HG03565 (cell line): ENCODE data around the gene TPCN2.

ENCODE experiments used
- ATAC-seq: cut with Tn5 transposase; IDR thresholded peaks from one replicate; pipeline ENCODE4 v1.9.1; 2021; ENCODE audit warnings: mild to moderate bottlenecking, moderate library complexity; ENCODE audit not compliant: unreplicated experiment

Gene TPCN2

DNA sequence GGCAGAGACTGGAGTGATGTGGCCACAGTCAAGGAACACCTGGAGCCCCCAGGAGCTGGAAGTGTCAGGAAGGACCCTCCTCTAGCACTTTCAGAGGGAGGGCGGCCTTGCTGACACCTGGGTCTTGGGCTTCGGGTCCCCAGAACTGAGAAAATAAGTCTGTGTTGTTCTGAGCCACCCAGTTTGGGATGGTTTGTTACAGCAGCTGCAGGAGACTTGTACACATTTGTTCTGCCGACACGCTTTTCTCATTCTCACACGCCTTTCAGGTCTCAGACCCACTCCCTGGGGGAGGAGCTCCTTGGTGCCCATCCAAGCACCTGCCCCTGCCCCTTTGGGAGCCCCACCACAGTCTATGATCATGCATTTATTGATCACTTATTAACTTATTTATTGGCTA is 59.8 kb downstream of the TPCN2 start:
- ATAC-seq: no peak

DNA sequence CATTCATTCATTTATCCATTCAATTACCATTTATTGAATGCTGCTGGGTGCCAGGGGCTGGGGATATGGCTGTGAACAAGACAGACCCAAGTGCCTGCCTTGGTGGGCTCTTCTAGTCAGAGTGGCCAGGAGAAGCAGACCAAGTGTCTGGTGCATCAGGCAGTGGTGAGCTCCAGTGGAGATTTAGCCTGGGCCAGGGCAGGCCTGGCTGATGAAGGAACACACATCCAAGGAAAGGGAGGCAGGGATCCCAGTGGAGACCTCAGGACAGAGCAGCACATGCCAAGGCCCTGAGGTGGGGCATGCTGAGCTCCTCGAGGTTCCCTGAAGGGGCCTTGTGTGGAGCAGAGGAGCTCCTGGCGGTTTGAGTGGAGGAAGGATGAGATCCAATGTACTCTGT is 60.4 kb downstream of the TPCN2 start:
- no peak for ATAC-seq

DNA sequence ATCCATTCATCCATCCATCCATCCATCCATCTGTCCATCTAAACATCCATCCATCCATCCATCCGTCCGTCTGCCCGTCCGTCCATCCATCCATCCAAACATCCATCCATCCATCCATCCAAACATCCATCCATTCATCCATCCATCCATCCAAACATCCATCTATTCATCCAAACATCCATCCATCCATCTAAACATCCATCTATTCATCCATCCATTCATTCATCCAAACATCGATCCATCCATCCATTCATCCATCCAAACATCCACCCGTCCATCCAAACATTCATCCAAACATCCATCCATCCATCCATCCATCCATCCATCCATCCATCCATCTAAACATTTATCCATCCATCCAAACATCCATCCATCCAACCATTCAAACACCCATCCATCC is 61.7 kb downstream of the TPCN2 start:
- ATAC-seq: no peak

DNA sequence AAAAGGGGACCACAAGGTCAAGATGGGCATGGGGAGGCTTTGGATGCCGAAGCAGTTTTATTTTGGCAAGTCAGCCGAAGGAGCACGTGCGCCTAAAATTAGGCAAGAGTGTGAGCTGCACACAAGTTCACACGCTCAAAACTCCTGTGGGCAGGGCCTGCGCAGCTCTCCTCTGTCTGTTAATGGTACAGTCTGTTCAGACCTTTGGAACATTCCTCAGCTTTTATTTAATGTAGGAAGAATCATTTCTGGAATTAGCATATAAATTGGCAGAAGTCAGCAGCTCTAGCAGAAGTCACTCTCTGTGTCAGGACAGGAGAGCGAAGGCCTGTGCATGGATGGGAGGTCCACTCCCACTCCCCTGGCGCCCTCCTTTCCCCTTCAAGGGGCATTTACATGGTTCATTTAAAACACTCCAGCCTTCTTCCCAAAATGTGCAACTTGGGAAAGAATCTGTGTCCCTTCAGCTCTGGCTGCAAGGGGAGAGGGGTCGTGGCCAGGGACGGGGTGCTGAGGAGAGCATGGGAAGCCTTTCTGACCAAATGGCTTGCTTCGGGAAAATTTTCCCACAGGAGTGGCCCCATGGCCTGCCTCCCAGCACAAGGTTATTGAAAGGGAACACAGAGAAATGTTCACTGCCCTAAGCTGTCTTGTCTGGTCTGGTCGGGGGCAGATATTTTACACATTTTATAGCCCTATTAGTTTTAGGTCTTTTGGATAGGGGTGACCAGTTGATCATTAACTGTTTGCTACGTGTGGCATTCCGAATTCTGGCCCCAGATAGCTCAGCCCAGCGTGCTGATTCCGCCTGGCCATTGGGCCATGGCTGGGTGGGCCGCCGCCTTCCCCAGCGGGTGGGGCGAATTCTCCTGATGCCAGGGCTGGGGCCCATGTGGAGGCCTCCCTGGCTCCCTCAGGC is 63.2 kb downstream of the TPCN2 start:
- no peak for ATAC-seq

DNA sequence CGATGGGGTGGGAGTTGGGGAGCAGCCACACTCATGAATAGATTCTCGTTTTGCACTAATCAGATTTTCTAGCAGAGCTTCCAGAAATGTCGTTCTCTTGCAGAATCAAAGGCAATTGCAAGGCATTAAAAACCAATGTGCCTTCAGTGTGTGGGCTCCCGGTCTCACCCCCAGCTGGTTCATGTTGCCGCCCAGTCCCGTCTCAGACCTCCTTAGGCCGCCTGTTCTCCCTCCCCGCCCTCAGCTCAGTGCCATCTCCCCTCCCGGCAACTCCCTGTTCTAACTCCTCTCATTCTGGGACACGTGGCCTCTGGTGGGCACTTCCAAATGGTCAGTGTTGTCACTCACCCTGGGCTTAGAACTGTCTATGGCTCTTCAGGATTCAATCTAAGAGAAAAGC is 64.5 kb downstream of the TPCN2 start:
- ATAC-seq: no peak

DNA sequence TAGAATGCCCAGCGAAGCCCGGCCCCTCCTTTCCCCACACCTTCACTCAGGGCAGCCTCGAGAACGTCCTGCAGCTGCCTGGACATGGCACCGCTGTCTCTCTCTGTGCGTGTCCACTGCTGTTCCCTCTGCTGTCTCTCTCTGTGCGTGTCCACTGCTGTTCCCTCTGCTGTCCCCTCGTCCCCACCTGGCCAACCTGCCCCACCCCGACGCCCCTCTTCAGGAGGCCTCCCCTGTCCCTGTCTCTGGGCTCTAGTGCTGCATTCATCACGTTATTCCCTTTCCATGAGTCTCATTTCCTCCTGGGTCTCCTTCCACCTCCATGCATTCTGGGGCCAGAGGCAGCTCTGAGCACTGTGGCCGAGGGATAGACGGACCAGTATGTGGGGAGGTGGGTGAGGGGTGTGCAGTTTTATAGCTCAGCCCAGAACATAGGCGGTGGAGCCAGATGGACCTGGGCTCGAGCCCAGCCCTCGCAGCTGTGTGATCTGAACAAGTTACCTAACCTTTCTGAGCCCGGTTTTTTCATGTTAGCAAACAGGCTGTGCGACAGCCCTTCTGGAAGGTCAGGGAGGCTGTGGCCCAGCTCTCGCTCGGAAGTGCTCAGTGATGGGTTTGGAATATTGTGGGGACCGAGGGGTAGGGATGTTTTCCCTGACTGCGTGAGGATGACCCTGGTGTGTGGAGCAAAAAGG is 65.1 kb downstream of the TPCN2 start:
- ATAC-seq: no peak

DNA sequence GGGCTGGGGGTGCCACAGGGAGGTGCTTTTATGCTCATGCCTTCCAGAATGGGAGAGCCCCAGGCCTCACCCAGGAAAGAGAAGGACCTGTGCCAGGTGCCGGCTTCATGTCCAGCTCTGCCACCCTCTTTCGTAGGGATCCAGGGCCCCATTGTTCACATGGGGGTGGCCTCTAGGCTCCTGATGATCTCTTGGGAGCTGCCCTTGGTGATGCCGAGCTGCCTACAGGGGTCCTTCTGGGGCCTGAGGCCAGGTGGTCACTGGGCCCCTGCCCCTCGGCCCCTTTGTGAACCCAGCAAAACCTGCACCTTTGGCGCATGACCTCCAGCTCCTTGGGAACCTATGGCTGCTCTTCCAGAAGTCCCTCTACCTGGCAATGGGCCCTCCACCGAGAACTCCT is 65.6 kb downstream of the TPCN2 start:
- no peak for ATAC-seq

DNA sequence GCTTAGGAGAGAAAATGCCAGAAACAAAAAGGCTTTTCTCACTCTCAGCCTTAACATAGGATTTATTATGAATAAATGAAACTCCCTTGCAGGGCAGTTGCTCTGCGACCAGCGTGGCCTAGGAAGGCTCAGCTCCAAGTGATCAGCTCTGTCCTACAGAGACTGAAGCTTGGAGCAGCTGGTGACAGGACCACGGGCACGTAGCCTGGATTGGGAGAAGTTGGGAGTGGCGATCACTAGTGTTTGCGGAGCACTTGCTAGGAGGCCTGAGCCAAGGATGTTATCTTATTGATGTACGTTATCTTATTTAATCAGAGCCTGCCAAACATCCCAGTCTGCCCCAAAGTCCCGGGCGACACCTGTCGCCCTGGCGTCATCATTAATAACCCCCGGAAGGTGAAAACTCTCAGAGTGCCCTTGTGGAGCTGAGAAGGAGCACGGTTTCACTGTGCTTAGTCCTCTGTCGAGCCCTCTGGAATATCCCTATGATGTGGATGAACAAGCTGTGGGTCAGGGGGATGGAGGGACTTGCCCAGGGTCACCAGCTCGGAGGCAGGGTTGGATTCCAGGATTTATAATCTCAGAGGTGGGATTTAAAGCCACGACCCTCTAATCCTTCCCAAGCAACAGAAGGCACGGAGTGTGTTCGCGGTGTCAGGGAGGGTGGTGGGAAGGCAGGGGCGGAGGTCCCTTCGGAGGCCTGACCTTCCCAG is 66.2 kb downstream of the TPCN2 start:
- ATAC-seq: no peak

DNA sequence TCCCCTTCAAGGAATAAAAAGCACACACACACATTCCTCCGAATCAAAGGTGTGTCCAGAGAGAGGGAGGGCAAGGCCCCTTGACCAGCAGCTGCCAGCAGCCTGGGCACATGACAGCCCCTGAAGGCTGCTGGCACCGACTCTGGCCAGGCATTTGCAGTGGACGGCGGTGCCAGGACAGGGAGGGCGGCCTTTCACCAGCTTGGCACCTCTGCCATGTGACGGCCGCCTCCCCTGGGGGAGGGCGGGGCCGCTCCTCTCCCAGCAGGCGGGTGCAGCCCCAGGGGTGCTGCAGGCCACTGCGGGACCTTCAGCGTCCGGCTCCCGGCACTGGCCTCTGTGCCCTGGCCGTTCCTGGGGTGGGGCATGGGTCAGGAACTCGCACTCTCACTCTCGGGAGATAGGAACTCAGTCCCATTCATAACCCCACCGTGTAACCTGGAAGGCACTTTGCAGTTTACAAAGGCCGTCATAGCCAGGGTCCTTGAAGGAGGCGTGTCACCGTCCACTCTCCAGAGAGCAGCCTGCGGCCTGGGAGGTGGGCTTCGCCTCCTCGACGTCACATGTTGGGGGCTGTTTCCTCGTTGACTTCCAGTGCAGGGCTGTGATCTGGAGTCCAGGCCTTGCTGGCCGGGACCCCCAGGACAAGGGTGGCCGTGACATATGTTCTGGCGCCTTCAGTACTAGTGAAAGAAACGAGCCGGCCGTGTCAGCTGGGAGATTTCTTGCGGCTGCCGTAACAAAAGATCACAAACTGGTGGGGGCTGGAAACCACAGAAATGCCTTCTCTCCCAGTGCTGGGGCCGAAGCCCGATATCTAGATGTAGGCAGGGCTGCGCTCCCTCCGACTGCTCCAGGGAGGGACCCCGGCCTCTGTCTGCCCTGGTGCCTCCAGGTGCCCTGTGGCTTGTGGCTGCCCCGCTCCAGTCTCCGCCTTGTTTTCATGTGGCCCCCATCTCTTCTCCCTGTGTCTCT is 67.1 kb downstream of the TPCN2 start:
- no peak for ATAC-seq

DNA sequence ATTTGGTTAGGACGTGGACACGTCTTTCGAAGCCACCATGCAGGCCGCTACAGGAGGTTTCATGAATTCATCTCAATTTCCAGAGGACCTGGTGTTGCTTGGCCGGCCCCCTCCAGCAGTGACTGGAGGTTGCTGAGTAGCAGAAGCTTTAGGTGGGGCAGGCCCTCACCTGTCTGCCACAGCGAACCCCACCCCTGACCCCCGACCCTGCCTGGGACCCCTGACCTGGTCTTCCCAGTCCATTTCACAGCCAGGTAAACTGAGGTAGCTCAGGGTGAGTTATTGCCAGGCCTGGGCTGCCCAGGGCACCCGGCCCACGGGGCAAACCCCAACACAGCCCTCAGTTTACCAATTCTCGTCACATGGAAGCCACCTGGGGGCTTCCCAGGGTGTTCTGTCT is 67.9 kb downstream of the TPCN2 start:
- no peak for ATAC-seq

DNA sequence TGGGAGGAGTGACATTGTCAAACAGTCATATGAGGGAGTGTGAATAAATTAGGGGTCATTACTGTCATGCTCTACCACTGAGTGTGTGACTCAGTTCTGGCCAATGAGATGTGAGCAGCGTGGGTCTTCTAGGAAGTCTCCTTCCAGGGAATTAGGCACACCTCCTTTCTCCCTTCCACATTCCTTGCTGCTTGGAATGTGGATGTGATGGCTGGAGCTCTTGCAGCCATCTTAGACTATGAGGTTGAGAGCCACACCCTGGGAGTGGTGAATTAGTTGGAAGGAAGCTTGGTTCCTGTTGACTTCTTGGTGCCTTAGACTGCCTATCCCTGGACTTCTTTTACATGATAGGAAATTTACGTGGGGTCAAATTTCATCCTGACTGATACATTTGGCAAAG is 70.5 kb downstream of the TPCN2 start:
- no peak for ATAC-seq

DNA sequence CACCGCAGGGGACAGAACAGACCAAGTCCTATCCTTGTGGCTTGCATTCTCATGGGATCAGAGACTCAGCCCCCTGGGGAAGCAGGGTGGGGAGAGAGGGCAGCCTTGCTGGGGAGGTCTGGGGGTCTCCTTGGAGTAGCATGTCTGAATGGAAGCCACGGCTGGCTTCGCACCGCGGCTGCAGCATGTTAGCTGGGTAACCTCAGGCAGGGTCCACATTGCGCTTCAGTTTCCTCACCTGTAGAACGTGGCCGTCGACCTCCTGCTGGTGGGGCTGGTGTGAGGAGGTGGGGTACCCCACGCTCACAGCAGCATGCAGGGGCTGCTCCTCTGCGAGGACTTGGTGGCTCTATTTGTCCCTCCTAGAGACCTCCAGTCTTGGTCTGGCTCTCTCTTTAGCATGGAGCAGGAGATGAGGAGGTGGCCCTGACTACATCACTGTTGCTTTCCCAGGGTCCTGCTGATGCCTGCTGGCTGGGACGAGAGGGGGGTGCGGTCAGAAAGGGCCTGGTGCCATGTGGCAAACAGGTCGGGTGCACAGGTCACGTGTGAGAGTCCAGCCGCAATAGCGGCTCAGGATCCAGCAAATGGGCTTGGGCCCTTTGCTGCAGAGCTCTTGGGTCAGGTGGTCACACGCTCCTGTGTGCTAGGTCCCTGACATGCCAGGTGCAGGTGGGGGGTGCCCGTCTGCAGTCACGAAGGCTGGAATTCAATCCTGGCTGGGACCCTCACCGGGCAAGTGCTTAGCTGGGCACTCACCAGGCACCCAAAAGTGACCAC is 71.6 kb downstream of the TPCN2 start:
- no peak for ATAC-seq

DNA sequence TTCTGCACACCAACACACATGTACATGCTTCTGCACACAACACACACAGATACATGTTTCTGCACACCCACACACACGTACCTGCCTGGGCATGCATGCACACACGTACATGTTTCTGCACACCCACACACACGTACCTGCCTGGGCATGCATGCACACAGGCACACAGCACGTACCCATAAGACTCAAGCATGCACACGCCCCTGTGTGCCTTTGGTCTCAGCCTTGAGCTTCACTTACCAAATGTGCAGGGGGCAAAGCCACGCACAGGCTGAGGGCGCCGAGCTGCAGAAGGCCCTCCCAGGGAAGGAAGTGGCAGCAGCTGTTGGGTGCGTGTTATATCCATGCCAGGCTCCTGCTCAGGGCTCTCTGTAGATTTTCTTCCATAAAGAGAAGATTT is 72.3 kb downstream of the TPCN2 start:
- ATAC-seq: no peak

DNA sequence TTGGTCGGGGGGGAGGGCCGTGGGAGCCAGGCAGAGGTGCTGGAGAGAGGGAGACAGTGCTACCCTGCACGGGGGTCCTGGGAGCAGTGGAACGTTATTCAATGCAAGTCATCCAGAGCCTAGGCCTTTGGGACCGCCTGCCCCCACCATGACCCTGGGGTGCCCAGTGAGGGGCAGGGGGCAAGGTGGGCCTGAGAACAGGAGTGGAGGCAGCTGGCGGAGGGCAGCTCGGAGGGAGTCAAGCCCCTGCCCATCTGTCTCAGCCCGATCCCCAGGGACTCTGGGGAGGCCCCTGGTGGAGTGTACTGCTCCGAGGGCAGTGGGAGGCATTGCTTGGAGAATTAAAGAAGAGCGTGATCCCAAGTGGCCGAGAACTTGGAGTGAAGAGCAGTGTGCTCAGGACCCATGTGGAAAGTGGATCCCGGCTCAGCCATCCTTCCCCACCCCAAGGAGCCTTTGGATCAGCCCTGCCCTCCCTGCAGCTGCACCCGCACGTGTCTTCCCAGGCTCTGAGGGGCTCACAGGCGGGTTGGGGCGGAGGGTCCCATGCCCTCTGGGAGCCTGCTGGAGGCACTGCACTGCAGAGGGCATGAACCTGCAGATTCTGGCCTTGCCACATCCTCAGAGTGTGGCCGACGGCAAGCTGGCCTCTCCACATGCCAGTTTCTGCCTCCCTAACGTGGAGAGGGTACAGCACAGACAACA is 73.0 kb downstream of the TPCN2 start:
- no peak for ATAC-seq

DNA sequence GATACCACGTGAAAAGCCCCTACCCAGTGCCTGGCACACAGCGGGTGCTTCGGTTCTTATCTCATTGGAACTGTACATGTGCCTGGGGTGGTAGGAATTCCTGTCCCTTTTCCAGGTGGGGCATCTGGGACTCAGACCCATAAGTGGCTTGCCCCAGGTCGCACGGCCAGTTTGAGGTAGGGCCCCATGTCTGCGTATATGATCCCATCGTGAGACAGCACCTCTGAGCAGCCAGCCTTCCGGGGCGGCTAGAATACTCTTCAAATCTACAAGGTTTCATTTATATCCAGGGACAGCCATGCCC is 73.5 kb downstream of the TPCN2 start:
- no peak for ATAC-seq

DNA sequence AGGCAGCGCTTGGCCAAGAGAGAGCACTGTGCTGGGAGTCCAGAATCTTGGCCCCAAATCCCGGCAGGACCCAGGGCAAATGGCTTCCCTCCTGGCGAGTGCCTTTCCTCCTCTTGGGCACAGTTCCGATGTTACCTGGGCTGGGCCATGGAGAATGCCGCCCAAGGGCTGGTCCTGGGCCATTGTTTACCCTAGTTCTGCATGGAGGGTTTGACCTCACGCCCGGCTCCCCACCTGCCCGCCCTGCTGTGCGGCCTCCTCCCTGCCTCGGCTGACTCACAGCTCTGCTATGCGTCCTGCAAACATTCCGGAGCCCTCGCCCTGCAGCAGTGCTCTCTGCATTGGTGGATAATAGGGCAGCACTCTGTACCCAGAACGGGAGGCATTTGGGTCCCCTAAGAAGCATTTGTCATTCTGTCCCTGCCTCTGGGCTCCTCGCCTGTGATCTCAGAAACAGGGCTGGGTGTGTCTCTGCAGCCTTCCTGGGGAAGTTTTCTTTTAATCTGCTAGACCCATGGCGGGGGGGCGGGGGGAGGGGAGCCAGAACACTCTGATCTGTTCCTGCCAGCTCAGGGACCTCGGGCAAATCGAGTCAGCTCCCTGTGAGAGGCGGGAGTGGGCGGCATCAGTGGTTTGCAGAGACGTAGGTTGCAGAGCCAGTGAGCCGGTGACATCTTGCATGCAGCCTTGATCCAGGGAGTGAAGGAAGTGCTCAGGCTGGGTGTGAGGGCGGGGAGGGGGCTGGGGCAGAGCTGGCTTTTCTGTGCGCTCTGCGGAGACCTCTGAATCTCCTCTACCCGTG is 74.1 kb downstream of the TPCN2 start:
- no peak for ATAC-seq

DNA sequence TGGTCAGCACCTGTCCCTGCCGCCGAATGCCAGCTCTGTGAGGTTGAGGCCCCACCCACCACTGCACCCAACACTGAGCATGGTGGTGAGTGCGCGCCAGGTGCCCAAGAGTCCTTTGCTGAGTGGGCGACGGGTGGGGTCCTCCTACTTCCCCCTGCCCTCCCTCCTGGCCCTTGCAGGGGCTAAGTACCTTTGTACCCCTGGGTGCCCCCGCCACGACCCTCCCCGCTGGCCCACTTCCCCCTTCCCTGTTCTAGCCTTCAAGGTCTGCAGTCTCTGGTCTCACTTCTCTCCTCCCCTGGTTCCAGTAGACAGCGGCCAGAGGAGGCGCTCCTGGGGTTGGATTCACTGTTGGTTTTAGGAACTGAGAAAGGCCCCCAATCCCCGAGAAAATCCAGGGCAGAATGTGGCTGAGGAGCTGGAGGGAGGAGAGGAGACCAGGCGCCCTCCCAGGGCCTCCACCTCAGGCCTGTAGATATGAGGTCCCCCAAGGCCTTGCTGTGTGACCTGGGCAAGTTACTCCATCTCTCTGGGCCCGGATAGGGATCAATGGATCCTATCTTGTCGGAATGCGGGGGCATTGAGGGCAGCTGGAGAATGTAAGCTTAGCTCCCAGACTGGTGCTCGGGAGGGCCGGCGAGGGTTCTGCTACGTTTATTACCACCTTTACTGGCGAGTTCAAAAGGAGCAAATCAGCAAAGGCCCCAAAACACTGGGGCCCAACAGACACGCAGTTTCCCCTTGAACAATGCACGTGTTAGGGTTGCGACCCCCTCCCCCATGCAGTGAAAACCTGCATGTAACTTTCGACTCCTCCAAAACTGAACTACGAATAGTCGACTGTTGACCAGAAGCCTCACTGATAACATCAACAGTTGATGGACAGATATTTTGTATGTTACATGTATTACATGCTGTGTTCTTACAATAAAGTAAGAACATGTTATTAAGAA is 75.1 kb downstream of the TPCN2 start:
- ATAC-seq: no peak
